ENCODE data around the gene MANF.
A peak's percentile ranks its signal among the peaks of the same experiment; 100 is the strongest.

Gene MANF

DNA sequence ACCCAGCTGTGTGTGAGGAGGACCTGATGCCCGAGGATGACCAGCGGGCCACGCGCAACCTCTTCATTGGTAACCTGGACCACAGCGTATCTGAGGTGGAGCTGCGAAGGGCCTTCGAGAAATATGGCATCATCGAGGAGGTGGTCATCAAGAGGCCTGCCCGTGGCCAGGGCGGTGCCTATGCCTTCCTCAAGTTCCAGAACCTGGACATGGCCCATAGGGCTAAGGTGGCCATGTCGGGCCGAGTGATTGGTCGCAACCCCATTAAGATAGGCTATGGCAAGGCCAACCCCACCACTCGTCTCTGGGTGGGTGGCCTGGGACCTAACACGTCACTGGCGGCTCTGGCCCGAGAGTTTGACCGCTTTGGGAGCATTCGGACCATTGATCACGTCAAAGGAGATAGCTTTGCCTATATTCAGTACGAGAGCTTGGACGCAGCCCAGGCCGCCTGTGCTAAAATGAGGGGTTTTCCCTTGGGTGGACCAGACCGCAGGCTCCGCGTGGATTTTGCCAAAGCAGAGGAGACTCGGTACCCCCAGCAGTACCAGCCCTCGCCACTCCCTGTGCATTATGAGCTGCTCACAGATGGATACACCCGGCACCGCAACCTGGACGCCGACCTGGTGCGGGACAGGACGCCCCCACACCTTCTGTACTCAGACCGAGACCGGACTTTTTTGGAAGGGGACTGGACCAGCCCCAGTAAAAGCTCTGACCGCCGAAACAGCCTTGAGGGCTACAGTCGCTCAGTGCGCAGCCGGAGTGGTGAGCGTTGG, 7.5 kb downstream of the MANF start:
- TF ChIP-seq, protein P1, sequence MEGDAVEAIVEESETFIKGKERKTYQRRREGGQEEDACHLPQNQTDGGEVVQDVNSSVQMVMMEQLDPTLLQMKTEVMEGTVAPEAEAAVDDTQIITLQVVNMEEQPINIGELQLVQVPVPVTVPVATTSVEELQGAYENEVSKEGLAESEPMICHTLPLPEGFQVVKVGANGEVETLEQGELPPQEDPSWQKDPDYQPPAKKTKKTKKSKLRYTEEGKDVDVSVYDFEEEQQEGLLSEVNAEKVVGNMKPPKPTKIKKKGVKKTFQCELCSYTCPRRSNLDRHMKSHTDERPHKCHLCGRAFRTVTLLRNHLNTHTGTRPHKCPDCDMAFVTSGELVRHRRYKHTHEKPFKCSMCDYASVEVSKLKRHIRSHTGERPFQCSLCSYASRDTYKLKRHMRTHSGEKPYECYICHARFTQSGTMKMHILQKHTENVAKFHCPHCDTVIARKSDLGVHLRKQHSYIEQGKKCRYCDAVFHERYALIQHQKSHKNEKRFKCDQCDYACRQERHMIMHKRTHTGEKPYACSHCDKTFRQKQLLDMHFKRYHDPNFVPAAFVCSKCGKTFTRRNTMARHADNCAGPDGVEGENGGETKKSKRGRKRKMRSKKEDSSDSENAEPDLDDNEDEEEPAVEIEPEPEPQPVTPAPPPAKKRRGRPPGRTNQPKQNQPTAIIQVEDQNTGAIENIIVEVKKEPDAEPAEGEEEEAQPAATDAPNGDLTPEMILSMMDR (IDR thresholded peaks at IDR 0.05; ENCODE audit: low read depth, low read length, missing control alignments), result no peak
- in situ Hi-C loops (cut with HindIII; ENCODE audit: low sequenced_read_pairs), result no loop called here
- DNase-seq (ENCODE audit: low read depth), result no peak
- H3K4me3 ChIP-seq (ENCODE audit: low read depth, low read length), result peak overlapping the region; percentile 64

DNA sequence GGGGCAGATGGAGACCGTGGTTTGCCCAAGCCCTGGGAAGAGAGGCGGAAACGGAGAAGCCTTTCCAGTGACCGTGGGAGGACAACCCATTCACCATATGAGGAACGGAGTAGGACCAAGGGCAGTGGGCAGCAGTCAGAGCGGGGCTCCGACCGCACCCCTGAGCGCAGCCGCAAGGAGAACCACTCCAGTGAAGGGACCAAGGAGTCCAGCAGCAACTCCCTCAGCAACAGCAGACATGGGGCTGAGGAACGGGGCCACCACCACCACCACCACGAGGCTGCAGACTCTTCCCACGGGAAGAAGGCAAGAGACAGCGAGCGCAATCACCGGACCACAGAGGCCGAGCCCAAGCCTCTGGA, 8.0 kb downstream of the MANF start:
- TF ChIP-seq, protein P1 (IDR thresholded peaks at IDR 0.05; ENCODE audit: low read depth, low read length, missing control alignments), result no peak
- no peak for DNase-seq (ENCODE audit: low read depth)
- no peak overlapping the region for H3K4me3 ChIP-seq (ENCODE audit: low read depth, low read length)
- in situ Hi-C loops (cut with HindIII; ENCODE audit: low sequenced_read_pairs), result no loop called here

DNA sequence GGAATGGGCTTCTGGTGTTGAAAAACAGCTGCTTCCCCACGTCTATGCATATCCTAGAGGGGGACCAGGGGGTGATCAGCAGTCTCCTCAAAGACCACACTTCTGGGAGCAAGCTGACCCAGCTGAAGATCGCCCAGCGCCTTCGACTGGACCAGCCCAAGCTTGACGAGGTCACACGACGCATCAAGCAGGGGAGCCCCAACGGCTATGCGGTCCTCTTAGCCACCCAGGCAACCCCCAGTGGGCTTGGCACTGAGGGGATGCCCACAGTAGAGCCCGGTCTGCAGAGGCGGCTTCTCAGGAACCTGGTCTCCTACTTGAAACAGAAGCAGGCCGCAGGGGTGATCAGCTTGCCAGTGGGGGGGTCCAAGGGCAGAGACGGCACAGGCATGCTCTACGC, 8.5 kb downstream of the MANF start:
- in situ Hi-C loops (cut with HindIII; ENCODE audit: low sequenced_read_pairs), result no loop called here
- no peak for DNase-seq (ENCODE audit: low read depth)
- H3K4me3 ChIP-seq (ENCODE audit: low read depth, low read length), result no peak overlapping the region
- TF ChIP-seq, protein P1 (IDR thresholded peaks at IDR 0.05; ENCODE audit: low read depth, low read length, missing control alignments), result no peak

DNA sequence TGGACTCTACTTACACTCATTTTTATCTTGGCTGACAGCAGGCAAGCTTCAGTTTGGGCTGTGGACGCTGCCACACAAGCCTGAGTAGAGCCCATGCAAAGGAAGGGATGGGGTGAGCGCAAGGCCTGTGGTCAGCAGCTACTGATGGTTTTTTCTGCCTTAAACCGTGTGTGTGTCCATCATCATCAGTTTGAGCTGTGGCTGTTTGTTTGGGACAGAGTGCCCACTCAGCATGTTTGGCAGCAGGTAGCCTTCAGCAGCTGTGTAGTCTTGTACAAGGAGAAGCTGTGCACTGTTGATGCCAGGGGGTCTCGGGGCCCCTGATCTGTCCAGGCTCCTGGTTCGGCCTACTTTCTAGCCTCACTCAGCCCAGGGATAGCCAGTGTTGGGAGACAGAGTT, 9.4 kb downstream of the MANF start:
- DNase-seq (ENCODE audit: low read depth), result no peak
- in situ Hi-C loops (cut with HindIII; ENCODE audit: low sequenced_read_pairs), result no loop called here
- TF ChIP-seq, protein P1 (IDR thresholded peaks at IDR 0.05; ENCODE audit: low read depth, low read length, missing control alignments), result no peak
- H3K4me3 ChIP-seq (ENCODE audit: low read depth, low read length), result no peak overlapping the region

DNA sequence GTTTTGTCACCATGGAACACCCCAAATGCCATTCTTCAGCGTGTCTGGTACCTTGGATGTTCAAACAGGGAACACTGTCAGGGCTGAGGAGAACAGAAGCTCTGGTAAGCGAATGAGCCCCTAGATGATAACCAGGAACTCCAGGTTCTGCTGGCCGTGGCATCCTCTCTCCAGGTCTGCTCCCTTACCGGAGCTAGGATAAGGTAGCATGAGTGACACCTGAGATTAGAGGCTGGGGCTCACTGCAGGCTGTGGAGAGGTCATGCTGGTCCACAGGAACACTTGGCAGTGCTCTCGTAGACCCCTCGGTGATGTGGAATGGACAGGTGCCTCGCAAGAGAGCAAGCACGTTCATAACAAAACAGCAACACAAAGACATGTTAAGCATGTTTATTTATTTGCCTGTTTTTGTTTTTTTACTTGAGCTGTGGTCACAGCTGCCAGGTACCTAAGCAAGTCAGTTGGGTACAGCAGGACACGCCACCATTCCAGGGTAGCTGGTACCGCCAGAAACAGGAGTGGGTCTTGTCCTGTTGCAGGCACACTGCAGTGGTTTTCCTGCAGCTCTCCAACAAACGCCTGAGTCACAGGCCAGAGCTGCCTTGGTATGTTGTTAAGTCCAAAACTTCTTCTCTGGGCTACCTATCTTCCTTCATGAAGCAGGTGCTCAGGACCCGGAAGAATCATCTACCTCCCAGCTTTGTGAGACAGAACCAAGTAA, 10.6 kb downstream of the MANF start:
- DNase-seq (ENCODE audit: low read depth), result no peak
- H3K4me3 ChIP-seq (ENCODE audit: low read depth, low read length), result no peak overlapping the region
- TF ChIP-seq, protein P1 (IDR thresholded peaks at IDR 0.05; ENCODE audit: low read depth, low read length, missing control alignments), result no peak
- in situ Hi-C loops (cut with HindIII; ENCODE audit: low sequenced_read_pairs), result no loop called here

DNA sequence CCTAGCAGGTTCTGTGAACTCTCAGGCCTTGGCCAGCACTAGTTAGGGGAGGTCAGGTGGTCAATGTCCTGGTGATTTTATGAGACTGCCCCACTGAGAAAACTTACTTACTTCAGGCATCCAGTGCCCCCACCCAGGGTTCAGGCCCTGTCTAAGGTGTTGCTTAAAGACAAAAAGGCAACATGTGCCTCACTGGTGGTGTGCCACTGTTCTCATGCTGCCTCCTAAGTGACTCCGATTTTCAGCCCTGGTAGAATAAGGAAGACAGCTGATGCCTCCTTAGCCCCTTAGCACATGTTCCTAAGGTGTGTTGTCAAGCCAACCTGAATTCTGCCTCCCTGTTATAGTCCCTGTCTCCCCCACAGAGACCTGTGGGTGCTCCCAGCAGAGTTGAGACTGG, 11.3 kb downstream of the MANF start:
- TF ChIP-seq, protein P1 (IDR thresholded peaks at IDR 0.05; ENCODE audit: low read depth, low read length, missing control alignments), result no peak
- no peak for DNase-seq (ENCODE audit: low read depth)
- H3K4me3 ChIP-seq (ENCODE audit: low read depth, low read length), result no peak overlapping the region
- in situ Hi-C loops (cut with HindIII; ENCODE audit: low sequenced_read_pairs), result no loop called here
